ENCODE data around the gene NFATC4.

DNA sequence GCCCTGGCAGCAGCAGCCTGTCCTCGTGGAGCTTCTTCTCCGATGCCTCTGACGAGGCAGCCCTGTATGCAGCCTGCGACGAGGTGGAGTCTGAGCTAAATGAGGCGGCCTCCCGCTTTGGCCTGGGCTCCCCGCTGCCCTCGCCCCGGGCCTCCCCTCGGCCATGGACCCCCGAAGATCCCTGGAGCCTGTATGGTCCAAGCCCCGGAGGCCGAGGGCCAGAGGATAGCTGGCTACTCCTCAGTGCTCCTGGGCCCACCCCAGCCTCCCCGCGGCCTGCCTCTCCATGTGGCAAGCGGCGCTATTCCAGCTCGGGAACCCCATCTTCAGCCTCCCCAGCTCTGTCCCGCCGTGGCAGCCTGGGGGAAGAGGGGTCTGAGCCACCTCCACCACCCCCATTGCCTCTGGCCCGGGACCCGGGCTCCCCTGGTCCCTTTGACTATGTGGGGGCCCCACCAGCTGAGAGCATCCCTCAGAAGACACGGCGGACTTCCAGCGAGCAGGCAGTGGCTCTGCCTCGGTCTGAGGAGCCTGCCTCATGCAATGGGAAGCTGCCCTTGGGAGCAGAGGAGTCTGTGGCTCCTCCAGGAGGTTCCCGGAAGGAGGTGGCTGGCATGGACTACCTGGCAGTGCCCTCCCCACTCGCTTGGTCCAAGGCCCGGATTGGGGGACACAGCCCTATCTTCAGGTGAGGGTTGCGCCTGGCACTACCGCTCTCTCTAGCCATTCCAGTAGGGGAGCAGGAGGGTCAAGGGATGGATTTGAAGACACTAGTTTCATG lies 2.1 kb downstream of the NFATC4 start:
- TF ChIP-seq EZH2 (IDR thresholded peaks at IDR 0.05; ENCODE audit: low read length, unreplicated experiment) = no peak
- TF ChIP-seq CTCF (conservative IDR thresholded peaks at IDR 0.05; ENCODE audit: low read depth, low read length) = no peak
- TF ChIP-seq EZH2phosphoT487 (IDR thresholded peaks at IDR 0.05; ENCODE audit: borderline replicate concordance, low read length) = no peak
